Fibroblast of the conjunctiva (primary cell): ENCODE measurements around the gene OR56A4.
"Not testable (repeated sequence)": the region's sequence is repeated elsewhere in the genome, so short reads cannot be mapped to it uniquely, and the experiment has no call there.

Experiments used
- DNase-seq: peaks from one replicate; pipeline ENCODE4 v3.0.0-alpha.2; 2010; ENCODE audit warnings: low read depth

The OR56A4 gene

GRCh38 chr11:5960704-5961320 lies 45.9 kb downstream of the OR56A4 start:
- DNase-seq, result not testable (repeated sequence)

- no peak for DNase-seq
Observed at GRCh38 chr11:5955586-5955985, 51.2 kb downstream of the OR56A4 start.
